Measurements from ENCODE around the gene MFF.

GRCh38 chr2:227368574-227368973 lies 43.5 kb downstream of the MFF start:
- TF ChIP-seq CTCF (IDR thresholded peaks at IDR 0.05; ENCODE audit: insufficient read depth, low read length, poor library complexity, severe bottlenecking) (no peak), EZH2phosphoT487 (conservative IDR thresholded peaks at IDR 0.05; ENCODE audit: low read length) (no peak)
